Fibroblast of skin of right biceps (primary cell): ENCODE measurements around the gene MLYCD.

ENCODE experiments used
- DNase-seq: peaks from one replicate; pipeline ENCODE4 v3.0.0-alpha.2; 2013

MLYCD gene

DNA sequence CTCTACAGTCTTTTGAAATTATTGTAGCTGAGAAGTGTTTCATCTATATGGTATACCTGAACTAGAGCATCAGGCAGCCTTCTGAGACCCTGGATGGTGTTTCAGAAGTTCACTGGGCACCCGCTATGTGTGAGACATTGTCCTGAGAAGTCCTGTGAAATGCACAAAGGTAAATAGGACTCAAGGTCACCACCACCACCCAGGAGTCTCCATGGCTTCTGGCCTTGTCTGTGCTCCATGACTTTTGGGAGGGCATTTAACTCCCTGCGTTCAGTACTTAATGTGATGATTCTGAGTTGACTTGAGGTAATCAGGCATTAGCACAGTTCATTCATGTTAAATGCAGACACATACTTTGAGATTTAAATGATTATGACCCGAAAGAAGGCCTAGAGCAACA lies 1.1 kb downstream of the MLYCD start:
- DNase-seq, result no peak

DNA sequence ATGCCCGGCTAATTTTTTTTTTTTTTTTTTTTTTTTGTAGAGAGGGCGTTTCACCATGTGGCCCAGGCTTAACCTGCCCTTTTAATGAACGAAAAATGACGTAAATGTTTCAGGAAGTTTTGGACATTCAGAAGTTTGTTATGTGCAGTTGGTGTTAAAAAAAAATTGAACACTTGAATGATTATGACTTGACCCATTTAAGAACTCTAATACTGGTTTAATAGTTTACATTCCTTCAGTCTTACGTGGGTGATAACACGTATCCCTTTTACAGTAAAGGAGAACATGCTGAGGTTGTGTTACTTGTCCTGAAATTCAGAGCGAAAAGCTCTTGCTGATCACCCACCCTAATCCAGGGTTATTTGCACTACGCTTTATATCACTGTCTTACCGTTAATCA lies 1.7 kb downstream of the MLYCD start:
- DNase-seq, result no peak

DNA sequence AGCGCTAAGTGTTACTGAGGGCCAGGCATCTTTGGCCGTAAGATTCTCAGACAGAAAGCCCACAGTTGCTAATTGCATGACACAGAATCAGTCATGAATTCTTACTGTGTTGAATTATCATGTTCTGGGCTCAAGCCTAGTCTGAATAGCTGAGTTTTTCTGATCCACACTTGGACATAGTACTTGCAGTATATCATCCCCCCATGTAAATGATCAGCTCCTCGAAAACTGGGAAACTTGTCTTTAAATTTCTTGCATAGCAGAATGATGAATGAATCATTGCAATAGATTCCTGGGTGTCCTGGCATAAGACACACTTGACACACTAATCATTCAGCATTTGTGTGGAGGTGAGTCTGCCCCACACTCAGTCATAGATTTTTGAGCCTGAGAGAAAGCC lies 2.2 kb downstream of the MLYCD start:
- DNase-seq, result peak; percentile 71

DNA sequence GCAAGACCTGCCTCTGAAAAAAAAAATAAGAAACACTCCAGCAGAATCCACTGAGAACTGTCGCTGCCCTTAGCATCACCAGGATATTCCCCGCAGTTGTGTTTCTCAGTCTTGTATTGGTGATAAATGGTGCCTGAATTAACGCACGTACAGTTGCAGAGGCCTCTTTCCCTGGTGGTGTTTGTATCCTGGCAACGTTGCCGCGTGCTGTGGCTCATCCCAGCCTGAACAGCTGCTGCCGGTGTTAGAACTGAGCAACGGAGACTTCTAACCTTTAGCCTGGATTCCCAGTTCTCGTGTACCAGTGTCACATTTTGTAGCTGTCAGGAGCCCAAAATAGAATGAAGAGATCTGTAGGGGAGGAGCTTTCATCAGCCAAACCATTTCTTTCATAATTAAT lies 4.8 kb downstream of the MLYCD start:
- DNase-seq, result peak; percentile 28

DNA sequence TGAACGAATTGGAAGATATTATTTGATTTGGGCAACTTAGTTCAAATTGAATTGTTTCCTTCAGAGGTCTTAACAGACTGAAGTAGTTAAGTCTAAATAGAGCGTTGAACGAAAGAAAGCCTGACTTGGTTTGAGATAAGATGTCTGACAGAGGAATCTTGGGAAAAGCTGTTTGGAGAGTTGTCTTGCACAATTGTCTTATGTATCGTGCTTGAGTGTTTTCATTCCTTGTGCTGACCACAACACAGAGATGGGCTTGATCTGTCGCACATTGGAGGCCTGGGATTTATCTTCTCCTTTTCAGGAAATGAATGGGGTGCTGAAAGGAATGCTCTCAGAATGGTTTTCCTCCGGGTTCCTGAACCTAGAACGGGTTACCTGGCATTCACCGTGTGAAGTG lies 7.8 kb downstream of the MLYCD start:
- peak; percentile 44 for DNase-seq

DNA sequence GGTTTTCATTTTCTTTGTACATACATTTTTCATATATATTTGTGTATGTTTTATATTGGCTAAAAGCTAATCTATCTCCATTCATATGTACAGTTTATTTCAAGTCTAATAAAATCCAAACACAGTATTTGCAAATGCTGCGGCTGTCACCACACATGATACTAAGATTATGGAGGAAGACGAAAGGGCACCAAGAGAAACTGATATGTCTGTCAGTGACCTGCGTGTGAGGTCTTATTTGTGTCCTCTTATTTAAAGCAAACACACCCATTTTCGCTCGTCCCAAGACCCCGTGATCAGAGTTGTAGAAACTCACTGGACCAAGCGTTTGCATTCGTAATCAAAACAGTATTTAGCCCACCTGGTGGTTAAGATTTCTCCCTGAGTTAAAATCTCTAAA lies 8.2 kb downstream of the MLYCD start:
- DNase-seq, result no peak

DNA sequence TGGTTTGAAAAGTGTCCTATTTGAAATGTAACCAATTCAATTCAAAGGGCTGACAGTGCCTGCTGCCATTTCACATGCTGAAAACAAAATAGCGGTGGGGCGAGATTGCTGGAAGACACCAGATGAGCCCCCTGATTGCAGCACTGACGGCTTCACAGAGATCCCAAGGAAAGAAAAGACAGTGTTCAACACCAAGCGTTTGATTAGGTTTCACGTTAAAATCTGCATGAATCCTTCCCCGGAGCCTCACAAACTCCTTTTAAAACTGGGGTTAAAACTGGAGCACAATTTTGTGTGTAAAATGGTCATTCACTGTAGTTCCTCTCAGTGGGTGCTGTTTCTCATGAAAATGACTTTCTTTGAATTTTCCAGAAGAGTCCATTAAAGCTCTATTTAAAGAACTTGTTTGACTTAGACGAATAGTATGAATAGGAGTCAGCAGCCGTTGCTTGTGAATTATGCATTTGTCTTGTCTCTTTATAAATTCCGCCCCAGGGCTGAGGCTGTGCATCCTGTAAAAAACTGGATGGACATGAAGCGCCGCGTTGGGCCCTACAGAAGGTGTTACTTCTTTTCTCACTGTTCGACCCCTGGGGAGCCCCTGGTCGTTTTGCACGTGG lies 8.8 kb downstream of the MLYCD start:
- DNase-seq, result no peak

DNA sequence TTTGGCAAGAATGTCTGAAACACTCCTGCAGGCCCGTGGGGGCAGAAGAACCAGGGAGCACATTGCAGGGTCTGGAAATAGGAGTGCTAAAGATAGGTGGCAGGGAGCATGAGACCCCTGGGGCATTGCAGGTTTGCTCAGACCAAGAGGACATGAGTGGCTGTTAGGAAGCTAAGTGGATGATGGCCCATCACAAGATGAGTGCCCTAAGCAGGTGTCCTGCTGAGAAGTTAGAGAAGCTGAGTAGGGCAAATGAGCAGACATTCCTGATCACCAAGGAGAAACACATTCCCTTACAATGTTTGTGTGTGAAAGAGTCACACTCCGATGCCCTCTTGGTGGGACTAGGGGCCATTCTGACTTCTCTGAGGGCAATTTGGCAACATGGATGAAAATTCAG lies 9.9 kb downstream of the MLYCD start:
- DNase-seq, result no peak

DNA sequence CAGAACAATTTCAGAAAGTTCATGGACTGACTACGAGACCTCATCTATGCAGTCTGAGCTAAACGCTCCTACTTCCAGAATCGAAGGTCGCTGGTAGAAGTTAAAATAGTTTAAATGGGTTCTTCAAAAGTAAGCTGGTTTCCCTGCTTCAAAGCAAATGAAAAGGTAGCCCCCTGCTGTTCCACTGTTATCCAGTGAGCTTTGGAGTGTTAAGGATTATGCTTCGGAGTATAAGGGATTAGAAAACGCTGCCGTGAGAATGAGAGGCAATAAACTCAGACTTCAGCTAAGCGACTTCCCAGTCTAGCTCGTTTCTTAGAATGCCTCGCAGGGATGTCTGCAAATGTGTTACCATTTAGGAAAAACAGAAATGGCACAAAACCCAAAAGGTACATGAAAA lies 12.4 kb downstream of the MLYCD start:
- no peak for DNase-seq

DNA sequence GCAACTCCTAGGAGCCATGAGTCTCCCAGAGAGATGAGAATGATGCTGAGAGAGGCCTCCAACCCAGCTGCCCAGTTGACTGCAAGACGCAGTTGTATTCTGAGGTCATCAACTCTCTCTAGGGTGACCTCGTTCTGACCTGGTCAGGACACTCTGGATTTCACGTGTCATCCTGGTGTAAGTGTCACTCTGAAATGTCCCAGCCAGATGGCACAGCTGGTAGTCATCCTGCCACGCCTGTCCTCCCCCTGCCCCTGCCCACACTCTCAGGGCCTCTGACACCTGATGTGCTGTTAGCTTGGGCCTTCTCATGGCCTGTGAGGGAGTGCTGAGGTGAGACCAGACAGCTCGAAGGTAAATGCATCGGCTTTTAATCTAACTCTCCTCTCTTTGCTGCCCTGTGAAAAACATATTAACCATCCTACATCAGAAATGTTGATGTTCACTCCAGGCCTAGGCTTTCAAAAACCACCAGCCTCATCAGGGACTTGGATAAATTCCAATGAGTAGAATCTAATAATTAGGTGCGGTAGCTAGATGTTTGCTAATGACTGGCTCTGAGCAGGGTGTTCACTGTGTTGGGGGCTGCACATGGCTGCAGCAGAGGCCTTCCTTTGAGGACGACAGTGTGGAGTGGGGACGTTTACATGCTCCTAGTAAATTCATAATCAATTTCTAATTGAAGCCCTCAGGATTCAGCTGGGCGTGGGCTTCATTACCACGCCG lies 13.8 kb downstream of the MLYCD start:
- no peak for DNase-seq

DNA sequence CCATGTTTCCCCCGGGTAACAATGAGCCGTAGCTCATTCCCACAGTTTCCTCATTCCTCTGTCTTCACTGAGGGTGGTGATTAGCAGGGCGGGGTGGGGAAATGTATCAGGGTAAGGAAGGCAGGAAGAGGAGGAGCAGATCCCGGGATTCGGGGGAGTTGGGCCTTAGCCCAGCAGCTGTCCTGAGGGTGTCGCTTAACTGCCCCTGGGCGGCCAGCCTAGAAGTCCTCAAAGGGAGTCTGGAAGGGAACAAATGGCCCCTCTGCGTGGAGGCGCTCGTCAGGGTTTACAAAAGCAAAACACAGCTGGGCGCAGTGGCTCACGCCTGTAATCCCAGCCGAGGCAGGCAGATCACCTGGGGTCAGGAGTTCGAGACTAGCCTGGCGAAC lies 14.3 kb downstream of the MLYCD start:
- DNase-seq, result peak; percentile 11

DNA sequence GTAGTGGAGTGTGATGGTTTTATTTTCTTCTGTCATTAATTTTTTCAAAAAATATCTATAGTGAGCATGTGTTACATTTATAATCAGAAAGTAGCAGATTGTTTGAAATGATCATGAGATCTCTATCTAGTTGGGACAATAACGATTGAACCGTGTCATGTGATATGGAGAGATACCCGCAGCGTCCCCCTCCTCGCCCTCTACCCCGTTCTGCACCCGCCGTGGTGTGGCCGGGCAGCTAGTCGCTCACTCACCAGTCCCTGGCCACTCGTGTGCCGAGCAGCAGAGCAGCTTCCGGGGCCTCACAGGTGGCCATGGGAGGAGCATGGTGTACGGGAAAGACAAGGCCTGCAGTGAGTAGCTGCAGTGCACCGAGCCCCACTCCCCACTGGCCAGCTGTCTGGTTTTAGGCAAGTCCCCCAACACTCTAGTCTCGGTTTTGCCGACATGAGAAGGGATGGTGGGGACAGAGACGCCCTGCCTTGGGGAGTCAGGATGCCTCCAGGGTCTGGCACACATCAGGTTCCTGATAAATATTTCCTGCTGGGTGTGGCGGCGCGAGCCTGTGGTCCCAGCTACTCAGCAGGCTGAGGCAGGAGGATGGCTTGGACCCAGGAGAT lies 15.3 kb downstream of the MLYCD start:
- no peak for DNase-seq

DNA sequence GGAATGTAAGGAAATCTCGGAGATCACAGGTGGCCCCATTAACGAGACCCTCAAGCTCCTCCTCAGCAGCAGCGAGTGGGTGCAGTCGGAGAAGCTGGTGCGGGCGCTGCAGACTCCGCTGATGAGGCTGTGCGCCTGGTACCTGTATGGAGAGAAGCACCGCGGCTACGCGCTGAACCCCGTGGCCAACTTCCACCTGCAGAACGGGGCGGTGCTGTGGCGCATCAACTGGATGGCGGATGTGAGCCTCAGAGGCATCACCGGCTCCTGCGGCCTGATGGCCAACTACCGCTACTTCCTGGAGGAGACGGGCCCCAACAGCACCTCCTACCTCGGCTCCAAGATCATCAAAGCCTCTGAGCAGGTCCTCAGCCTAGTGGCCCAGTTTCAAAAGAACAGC lies 16.2 kb downstream of the MLYCD start:
- no peak for DNase-seq

DNA sequence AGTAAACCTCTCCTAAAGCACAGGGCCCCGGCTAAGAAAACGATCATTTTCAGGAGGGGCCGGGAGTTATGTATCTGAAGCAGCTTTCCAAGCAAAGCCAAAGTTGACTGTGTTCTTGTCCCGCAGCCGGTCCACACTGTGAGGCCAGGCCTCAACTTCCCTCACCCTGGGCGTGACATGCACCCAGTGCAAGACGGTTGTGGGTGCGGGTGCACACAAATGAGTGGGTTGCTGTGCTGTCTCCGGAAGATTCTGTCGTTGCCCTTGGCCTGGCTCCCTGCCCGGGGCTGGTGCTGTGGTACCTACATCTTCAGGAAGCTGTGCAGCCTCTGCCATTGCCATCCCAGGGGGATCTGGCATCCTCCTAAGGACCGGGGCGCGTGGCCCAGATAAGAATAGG lies 16.6 kb downstream of the MLYCD start:
- no peak for DNase-seq

DNA sequence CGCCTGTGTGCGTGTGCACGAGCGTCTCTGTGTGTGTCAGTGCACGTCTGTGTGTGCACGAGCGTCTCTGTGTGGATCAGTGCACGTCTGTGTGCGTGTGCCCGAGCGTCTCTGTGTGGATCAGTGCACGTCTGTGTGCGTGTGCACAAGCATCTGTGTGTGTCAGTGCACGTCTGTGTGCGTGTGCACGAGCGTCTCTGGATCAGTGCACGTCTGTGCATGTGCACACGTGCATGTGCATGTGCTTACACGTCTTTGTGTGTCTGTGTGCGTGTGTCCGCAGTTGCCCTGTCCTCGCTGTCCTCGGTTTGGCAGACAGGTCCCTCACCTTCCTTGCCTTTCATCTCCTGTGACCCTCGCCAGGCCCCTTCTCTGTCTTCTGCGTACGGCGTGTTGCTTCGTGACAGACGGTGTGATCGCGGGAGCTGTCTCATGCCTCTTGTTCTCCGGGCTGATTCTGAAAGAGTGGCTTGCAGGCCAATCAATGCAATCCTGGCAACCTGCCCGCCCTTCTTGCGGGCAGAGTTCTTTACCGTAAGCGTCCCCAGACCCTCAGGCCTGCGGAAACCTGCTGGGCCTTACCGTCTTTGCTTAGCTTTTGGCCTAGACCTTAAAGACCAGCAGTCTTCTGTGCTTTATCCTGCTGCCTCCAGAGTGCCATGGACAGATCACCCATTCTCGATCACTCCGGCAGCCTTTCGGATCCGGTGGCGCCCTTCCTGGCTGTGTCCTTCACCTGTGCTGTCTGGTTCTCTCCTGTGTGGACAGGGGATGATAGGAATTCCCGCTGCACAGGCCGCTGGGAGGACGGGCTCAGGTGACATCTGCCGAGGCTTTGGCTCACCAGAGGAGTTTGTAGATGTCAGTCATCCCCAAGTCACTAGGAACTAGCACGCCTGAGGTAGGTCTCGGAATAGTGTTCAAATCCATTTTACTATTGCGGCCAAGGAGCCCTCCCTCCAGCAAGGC lies 18.5 kb downstream of the MLYCD start:
- no peak for DNase-seq

DNA sequence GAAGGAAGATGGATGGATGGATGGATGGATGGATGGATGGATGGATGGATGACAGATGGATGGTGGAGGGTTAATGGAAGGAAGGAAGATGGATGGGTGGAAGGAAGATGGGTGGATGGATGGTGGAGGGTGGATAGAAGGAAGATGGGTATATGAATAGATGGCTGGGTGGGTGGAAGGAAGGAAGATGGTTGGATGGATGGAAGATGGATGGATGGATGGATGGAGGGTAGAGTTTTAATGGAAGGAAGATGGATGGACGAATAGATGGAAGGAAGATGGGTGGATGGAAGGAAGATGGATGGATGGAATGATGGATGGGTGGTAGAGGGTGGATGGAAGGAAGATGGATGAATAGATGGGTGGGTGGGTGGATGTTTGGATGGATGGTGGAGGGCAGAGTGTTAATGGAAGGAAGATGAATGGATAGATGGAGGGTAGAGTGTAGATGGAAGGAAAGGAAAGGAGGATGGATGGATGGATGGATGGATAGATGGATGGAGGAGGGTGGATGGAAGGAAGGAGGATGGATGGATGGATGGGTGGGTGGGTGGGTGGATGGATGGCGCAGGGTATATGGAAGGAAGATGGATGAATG lies 22.1 kb downstream of the MLYCD start:
- DNase-seq, result no peak

DNA sequence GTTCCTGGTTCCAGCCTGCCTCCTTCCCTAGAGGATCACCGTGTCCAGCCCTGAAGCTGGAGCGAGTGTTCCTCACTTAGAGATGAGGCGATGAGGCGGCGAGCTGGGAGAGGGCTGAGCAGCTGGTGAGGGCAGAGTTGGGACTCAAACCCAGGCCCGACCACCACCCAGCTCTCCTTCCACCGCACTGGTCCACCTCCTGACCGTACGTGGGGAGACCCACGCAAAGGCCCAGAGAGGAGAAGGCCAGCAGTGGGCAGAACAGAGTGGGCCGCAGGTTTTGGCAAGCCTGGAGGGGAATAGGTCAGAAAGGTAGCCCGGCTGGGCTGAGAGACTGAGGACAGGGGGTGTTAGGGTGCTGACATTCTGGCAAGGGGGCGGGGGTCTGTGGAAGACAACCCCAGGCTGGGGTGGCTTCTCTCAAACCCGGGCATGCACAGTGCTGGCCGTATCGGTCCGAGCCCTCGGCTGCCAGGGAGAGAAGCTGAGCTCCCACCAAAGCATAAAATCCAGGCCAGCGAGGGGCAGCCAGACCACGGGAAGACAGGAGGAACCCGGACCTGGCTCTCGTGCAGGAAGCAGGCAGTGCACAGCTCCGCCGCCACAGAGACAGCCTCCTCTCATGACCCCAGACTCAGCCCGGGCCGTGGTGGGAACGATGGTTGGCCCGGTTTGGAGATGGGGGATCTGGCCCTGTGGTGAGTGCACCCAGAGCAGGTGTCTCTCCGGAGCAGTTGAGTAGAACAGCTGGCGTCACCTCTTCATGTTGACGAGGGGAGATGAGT lies 24.9 kb downstream of the MLYCD start:
- DNase-seq, result no peak

DNA sequence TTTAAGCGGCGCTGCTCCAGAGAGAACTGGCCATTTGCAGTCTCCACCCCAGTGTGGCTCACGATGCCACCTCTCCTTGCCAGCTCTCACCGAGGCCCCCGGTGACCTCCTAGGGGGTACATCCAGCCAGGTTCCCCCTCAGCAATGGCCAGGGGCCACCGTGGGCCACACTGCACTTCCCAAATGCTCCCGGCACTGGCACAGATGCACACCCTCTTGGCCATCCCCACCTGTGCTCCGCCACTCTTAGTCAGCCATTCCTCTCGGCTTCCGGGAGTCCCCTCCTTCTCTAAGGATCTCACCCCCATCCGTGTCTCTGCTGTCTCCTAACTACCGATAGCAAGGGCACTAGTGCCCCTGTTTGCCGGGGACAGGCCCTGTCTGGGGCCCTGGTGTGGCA lies 25.8 kb downstream of the MLYCD start:
- no peak for DNase-seq

DNA sequence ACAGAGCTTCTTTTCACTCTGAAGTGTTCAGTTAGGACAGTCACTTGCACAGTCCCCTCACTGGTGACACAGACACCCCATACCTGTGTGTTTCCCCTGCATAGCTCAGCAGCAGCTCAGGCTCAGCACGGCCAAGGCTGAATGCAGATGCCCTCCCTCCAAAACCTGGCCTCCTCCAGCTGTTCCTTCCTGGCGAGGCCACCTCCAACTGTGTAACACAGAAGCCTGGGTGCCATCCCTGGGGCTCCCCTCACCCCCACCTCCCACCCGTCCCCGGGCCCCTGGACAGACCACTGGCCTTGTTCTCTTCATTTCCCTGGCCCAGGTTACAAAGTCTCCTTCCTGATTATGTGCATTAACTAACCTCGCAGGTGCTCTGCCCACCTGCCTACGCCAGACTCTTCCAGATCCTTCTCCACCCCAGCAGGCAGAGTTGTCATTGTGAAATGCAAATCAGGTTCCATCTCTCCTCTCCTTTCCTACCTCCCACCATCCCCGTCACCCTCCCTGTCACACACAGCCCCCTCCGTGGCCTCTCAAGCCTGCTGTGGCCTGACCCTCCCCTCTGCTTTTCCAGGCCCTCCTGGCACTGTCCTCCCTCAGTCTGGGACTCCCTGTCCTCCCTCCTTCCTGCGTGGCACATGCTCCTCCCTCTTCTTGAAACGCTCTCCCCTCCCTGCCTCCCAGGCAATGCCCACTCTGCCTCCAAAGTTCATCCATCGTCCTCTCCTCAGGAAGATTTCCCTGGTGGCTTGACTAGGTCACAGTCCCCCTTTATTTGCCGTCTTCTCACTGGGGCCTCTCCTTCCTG lies 26.4 kb downstream of the MLYCD start:
- DNase-seq, result no peak

DNA sequence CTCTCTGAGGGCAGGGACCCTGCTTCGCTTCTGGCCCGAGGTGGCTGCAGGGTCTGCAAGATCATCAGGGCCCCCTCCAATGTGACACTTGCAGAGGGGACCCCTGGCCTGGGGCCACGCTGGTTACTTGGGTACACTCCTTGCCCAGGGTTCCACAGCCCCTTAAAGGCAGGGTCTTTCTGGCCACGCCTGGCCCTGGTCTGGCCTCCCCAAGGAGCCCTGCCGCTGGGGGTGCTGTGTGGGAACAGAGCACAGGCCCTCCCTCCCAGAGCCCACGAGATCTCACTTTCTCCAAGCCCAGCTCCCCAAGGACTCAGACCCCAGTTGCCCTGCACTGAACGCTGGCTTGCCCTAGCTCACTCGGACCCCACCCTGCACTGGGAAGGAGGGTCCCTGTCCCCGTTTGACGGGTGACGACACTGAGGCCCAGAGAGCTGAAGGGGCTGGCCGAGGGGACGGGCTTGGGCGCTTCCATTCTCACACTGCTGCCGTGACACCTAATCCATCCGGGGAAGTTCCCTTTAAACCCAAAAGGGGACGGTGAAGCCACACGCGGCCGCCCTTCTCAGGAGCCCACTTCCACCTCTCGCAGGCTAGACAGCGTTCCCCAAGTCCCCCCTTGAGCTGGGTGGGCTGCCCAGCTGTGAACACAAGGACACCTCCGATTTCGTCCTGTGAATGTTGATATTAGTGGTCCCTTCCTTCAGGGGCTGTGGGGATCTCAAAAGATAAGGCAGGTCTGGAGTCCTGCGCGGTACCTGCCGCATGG lies 27.2 kb downstream of the MLYCD start:
- DNase-seq, result no peak
